PC-3 (cell line): Measurements from ENCODE around the gene IGLON5. TPM values are rescaled to one million over a fixed set of nuclear protein-coding genes. Genes with fewer than 3 reads are reported as not detected.

Source experiments
- ATAC-seq: fragments of 200-7000 bp; cut with Tn5 transposase; 2 replicates; pipeline ENCODE4 v1.9.1; 2020; ENCODE audit warnings: mild to moderate bottlenecking, moderate library complexity
- BruUV-seq: library from RNA; stranded (reverse); fragments of 400-500 nt; replicated peaks from 2 replicates; lab custom pipeline; 2021; lab: Mats Ljungman, UMichigan
- CTCF ChIA-PET: fragments of 300-600 bp; sonication (Branson Sonifier 250); formaldehyde crosslinking; loops from one replicate; lab custom pipeline; 2022; ENCODE audit warnings: antibody characterized with exemption; lab: Charles Lee
- POLR2A ChIA-PET: fragments of 300-600 bp; sonication (Branson Sonifier 250); formaldehyde crosslinking; loops from one replicate; lab custom pipeline; 2022; ENCODE audit warnings: antibody characterized with exemption; ENCODE audit not compliant: unreplicated experiment; lab: Charles Lee
- DNase-seq: peaks from one replicate; pipeline ENCODE4 v3.0.0-alpha.2; 2015
- H2AFZ ChIP-seq: fragments of 300-600 bp; sonication (generic); 2 replicates; pipeline ENCODE4 v1.6.0; 2016; ENCODE audit warnings: antibody characterized with exemption, low read length
- H3F3A ChIP-seq: fragments of 300-600 bp; sonication (generic); one replicate; pipeline ENCODE4 v1.6.0; 2017; ENCODE audit warnings: antibody characterized with exemption, low read length, control low read depth, mild to moderate bottlenecking; ENCODE audit not compliant: unreplicated experiment
- H3K27ac ChIP-seq: fragments of 300-600 bp; sonication (generic); 2 replicates; pipeline ENCODE4 v1.5.1; 2016; ENCODE audit warnings: mild to moderate bottlenecking, low read length
- H3K27me3 ChIP-seq: fragments of 300-600 bp; sonication (generic); 2 replicates; pipeline ENCODE4 v1.6.1; 2016; ENCODE audit warnings: low read length, mixed read lengths
- H3K36me3 ChIP-seq: fragments of 300-600 bp; sonication (generic); 2 replicates; pipeline ENCODE4 v1.6.1; 2016; ENCODE audit warnings: low read depth, mixed run types, low read length, mixed read lengths
- H3K4me1 ChIP-seq: fragments of 300-600 bp; sonication (generic); 2 replicates; pipeline ENCODE4 v1.5.1; 2016; ENCODE audit warnings: low read length; ENCODE audit not compliant: insufficient read depth
- H3K4me2 ChIP-seq: fragments of 300-600 bp; sonication (generic); 2 replicates; pipeline ENCODE4 v1.6.0; 2016; ENCODE audit warnings: low read length
- H3K4me3 ChIP-seq: fragments of 300-600 bp; sonication (generic); 2 replicates; pipeline ENCODE4 v1.5.1; 2016; ENCODE audit warnings: mild to moderate bottlenecking, low read length, mixed read lengths
- H3K79me2 ChIP-seq: fragments of 300-600 bp; sonication (generic); 2 replicates; pipeline ENCODE4 v1.6.1; 2017; ENCODE audit warnings: low read length, mixed read lengths
- H3K9ac ChIP-seq: fragments of 300-600 bp; sonication (generic); 2 replicates; pipeline ENCODE4 v1.6.0; 2016; ENCODE audit warnings: mild to moderate bottlenecking, low read length
- H3K9me2 ChIP-seq: fragments of 300-600 bp; sonication (generic); replicated peaks from 2 replicates; pipeline ENCODE4 v1.6.1; 2016; ENCODE audit warnings: mixed run types, low read length, mixed read lengths
- H3K9me3 ChIP-seq: fragments of 300-600 bp; sonication (generic); 2 replicates; pipeline ENCODE4 v1.6.1; 2016; ENCODE audit warnings: low read length, mixed read lengths
- H4K20me1 ChIP-seq: fragments of 300-600 bp; sonication (generic); 2 replicates; pipeline ENCODE4 v1.6.1; 2016; ENCODE audit warnings: low read length, mixed read lengths
- CTCF ChIP-seq: fragments of 300-600 bp; sonication (generic); conservative IDR thresholded peaks from 2 replicates; pipeline ENCODE4 v1.5.1; 2017; ENCODE audit warnings: antibody characterized with exemption, low read depth, mild to moderate bottlenecking, low read length
- EZH2 ChIP-seq: fragments of 300-600 bp; sonication (generic); IDR thresholded peaks from one replicate; pipeline ENCODE4 v1.6.1; 2017; ENCODE audit warnings: antibody characterized with exemption, mild to moderate bottlenecking, low read length; ENCODE audit not compliant: unreplicated experiment
- EZH2phosphoT487 ChIP-seq: fragments of 300-600 bp; sonication (generic); IDR thresholded peaks from 2 replicates; pipeline ENCODE4 v1.6.1; 2018; ENCODE audit warnings: mild to moderate bottlenecking, antibody characterized with exemption, low read length, borderline replicate concordance
- intact Hi-C: fragments of 100-400 bp; cut with micrococcal nuclease; formaldehyde crosslinking; loops from 2 replicates; pipeline ENCODE4 v1.9.0; 2023
- total RNA-seq: library from RNA; depleted of rRNA; stranded (reverse); fragments of >200 nt; gene quantifications from 2 replicates; pipeline ENCODE4 v1.2.3, GENCODE V29; 2014

The IGLON5 gene
- total RNA-seq, 1 experiment from 2014 or later = not detected

- H3K27me3 ChIP-seq = peaks cover 33% of the 10 kb centered on the region
- no peak for ATAC-seq
- H3K27ac ChIP-seq = no peak overlapping the region
- H3K79me2 ChIP-seq = no peaks in the 10 kb centered on the region
- H4K20me1 ChIP-seq = no peaks in the 10 kb centered on the region
- H3F3A ChIP-seq = no peaks in the 10 kb centered on the region
- no peak overlapping the region for H3K9ac ChIP-seq
- TF ChIP-seq CTCF (no peak), EZH2 (no peak), EZH2phosphoT487 (no peak)
- no peak overlapping the region for H3K4me2 ChIP-seq
- DNase-seq = no peak
- intact Hi-C loops = no loop called here
- no peaks in the 10 kb centered on the region for H3K4me1 ChIP-seq
- CTCF ChIA-PET = no interaction called here
- BruUV-seq = no TSS peak
- H3K9me2 ChIP-seq = no peaks in the 10 kb centered on the region
- H3K36me3 ChIP-seq = no peaks in the 10 kb centered on the region
- H3K9me3 ChIP-seq = no peaks in the 10 kb centered on the region
- no peak overlapping the region for H3K4me3 ChIP-seq
- POLR2A ChIA-PET = no interaction called here
- H2AFZ ChIP-seq = no peak overlapping the region
Observed at GRCh38 chr19:51317968-51318367, 6.5 kb downstream of the IGLON5 start.

GRCh38 chr19:51318687-51319648 is 7.5 kb downstream of the IGLON5 start:
- Histone ChIP-seq H3K9me3 (no peaks in the 10 kb centered on the region), H4K20me1 (no peaks in the 10 kb centered on the region), H3K4me1 (no peaks in the 10 kb centered on the region), H3K4me2 (no peak overlapping the region), H3F3A (no peaks in the 10 kb centered on the region), H3K4me3 (no peak overlapping the region), H3K9ac (no peak overlapping the region), H2AFZ (no peak overlapping the region), H3K9me2 (no peaks in the 10 kb centered on the region), H3K79me2 (no peaks in the 10 kb centered on the region), H3K27ac (no peak overlapping the region), H3K27me3 (peaks cover 33% of the 10 kb centered on the region), H3K36me3 (no peaks in the 10 kb centered on the region)
- CTCF ChIA-PET = no interaction called here
- intact Hi-C loops = no loop called here
- POLR2A ChIA-PET = no interaction called here
- TF ChIP-seq CTCF = no peak
- TF ChIP-seq EZH2phosphoT487 = no peak
- no peak for TF ChIP-seq EZH2
- BruUV-seq = no TSS peak
- no peak for ATAC-seq
- no peak for DNase-seq
